Measurements from ENCODE around the gene SULF2.

Gene SULF2

GRCh38 chr20:47672166-47672565 is 113.1 kb downstream of the SULF2 start:
- TF ChIP-seq CTCF (IDR thresholded peaks at IDR 0.05; ENCODE audit: low read depth, low read length), result no peak
- no peaks in the 10 kb centered on the region for H3K27me3 ChIP-seq
- H3K4me3 ChIP-seq (ENCODE audit: low read depth, low read length), result no peak overlapping the region
- no peaks in the 10 kb centered on the region for H3K9me3 ChIP-seq
- no peaks in the 10 kb centered on the region for H3K4me1 ChIP-seq
- peaks cover 6% of the 10 kb centered on the region; the same call in 1 of the 2 replicates for H3K36me3 ChIP-seq
- no peak for DNase-seq

GRCh38 chr20:47670913-47671312 is 114.4 kb downstream of the SULF2 start:
- TF ChIP-seq CTCF (IDR thresholded peaks at IDR 0.05; ENCODE audit: low read depth, low read length), result no peak
- Histone ChIP-seq H3K4me1 (no peaks in the 10 kb centered on the region), H3K36me3 (peaks cover 6% of the 10 kb centered on the region; the same call in 1 of the 2 replicates), H3K4me3 (ENCODE audit: low read depth, low read length) (no peak overlapping the region), H3K27me3 (no peaks in the 10 kb centered on the region), H3K9me3 (no peaks in the 10 kb centered on the region)
- DNase-seq, result no peak

- H3K36me3 ChIP-seq, result peaks cover 10% of the 10 kb centered on the region; the same call in 1 of the 2 replicates
These were observed 115.1 kb downstream of the SULF2 start for GRCh38 chr20:47669927-47670890.

GRCh38 chr20:47669489-47669888 is 115.8 kb downstream of the SULF2 start:
- Histone ChIP-seq H3K9me3 (no peaks in the 10 kb centered on the region), H3K4me3 (ENCODE audit: low read depth, low read length) (no peak overlapping the region), H3K4me1 (no peaks in the 10 kb centered on the region), H3K36me3 (peaks cover 11% of the 10 kb centered on the region; the same call in 1 of the 2 replicates), H3K27me3 (no peaks in the 10 kb centered on the region)
- no peak for TF ChIP-seq CTCF (IDR thresholded peaks at IDR 0.05; ENCODE audit: low read depth, low read length)
- no peak for DNase-seq

More at GRCh38 chr20:47669927-47670890, 115.1 kb downstream of the SULF2 start:
- DNase-seq, result no peak
- H3K27me3 ChIP-seq, result no peaks in the 10 kb centered on the region
- H3K9me3 ChIP-seq, result no peaks in the 10 kb centered on the region
- H3K4me3 ChIP-seq (ENCODE audit: low read depth, low read length), result no peak overlapping the region
- TF ChIP-seq CTCF (IDR thresholded peaks at IDR 0.05; ENCODE audit: low read depth, low read length), result no peak
- H3K4me1 ChIP-seq, result no peaks in the 10 kb centered on the region

GRCh38 chr20:47669152-47669425 is 116.2 kb downstream of the SULF2 start:
- DNase-seq, result no peak
- no peaks in the 10 kb centered on the region for H3K27me3 ChIP-seq
- H3K4me3 ChIP-seq (ENCODE audit: low read depth, low read length), result no peak overlapping the region
- no peaks in the 10 kb centered on the region for H3K9me3 ChIP-seq
- peaks cover 11% of the 10 kb centered on the region; the same call in 1 of the 2 replicates for H3K36me3 ChIP-seq
- H3K4me1 ChIP-seq, result no peaks in the 10 kb centered on the region
- TF ChIP-seq CTCF (IDR thresholded peaks at IDR 0.05; ENCODE audit: low read depth, low read length), result no peak

Data from BE2C (cell line).